ENCODE results near the gene SNX13.

- TF ChIP-seq FOXM1 (IDR thresholded peaks at IDR 0.05; ENCODE audit: borderline replicate concordance) (no peak), FOXA1 (IDR thresholded peaks at IDR 0.05) (no peak), ZNF384 (IDR thresholded peaks at IDR 0.05) (no peak), BHLHE40 (IDR thresholded peaks at IDR 0.05; ENCODE audit: borderline replicate concordance) (no peak), NFRKB (IDR thresholded peaks at IDR 0.05) (no peak), ELF4 (IDR thresholded peaks at IDR 0.05) (no peak), LEF1 (IDR thresholded peaks at IDR 0.05; ENCODE audit: borderline replicate concordance) (no peak), CTBP1 (IDR thresholded peaks at IDR 0.05; ENCODE audit: borderline replicate concordance) (no peak)
Observed at GRCh38 chr7:17863809-17864143, 76.5 kb downstream of the SNX13 start.
